Esophagus (tissue), 2 donors: ENCODE results near the gene ZNF564. TPM values are rescaled to one million over a fixed set of nuclear protein-coding genes. Genes with fewer than 3 reads are reported as not detected.
A peak's percentile ranks its signal among the peaks of the same experiment; 100 is the strongest.

ENCODE experiments used
- H3K27ac ChIP-seq, 2 donors: one replicate each; pipeline ENCODE4 v1.5.1; 2013; ENCODE audit warnings: low read depth in 2 of 2, mild to moderate bottlenecking in 2 of 2, inconsistent platforms in 1 of 2, low read length in 1 of 2, moderate library complexity in 1 of 2
- H3K27me3 ChIP-seq, 2 donors: one replicate each; pipeline ENCODE4 v1.6.1; 2013; ENCODE audit warnings: low read length in 2 of 2, control low read depth in 1 of 2, mild to moderate bottlenecking in 1 of 2; ENCODE audit not compliant: insufficient read depth in 2 of 2, control insufficient read depth in 1 of 2
- H3K36me3 ChIP-seq, 2 donors: one replicate each; pipeline ENCODE4 v1.6.1; 2013; ENCODE audit warnings: low read length in 1 of 2; ENCODE audit not compliant: control insufficient read depth in 2 of 2, insufficient read depth in 2 of 2
- H3K4me1 ChIP-seq, 2 donors: one replicate each; pipeline ENCODE4 v1.6.1; 2013; ENCODE audit warnings: low read length in 1 of 2; ENCODE audit not compliant: control insufficient read depth in 2 of 2, insufficient read depth in 2 of 2
- H3K4me3 ChIP-seq, 2 donors: one replicate each; pipeline ENCODE4 v1.5.1; 2013; ENCODE audit warnings: low read length in 2 of 2, mild to moderate bottlenecking in 2 of 2, low read depth in 1 of 2, moderate library complexity in 1 of 2
- H3K9me3 ChIP-seq, 2 donors: one replicate each; pipeline ENCODE4 v1.6.1; 2013; ENCODE audit warnings: mild to moderate bottlenecking in 2 of 2, low read depth in 1 of 2, low read length in 1 of 2, moderate library complexity in 1 of 2; ENCODE audit not compliant: control insufficient read depth in 2 of 2, insufficient read depth in 1 of 2
- WGBS, 2 donors: extraction: QIAGEN DNeasy Blood & Tissue Kit; methylation state at CpG; one replicate each; pipeline ENCODE4 v1.1.7; 2013; 5-methylcytosine and 5-hydroxymethylcytosine counted together
- polyA plus RNA-seq, 2 donors: library from polyadenylated mRNA; stranded (reverse); fragments of 200-250 nt; gene quantifications; one replicate each; pipeline ENCODE4 v1.2.3, GENCODE V29; 2013
- donor health status: healthy with polysubstance abuse.
- donor health status: Bipolar disorder and iron deficiency.

ZNF564 gene
- polyA plus RNA-seq, result 1 to 10 TPM; 2.9 to 3.8 TPM

DNA sequence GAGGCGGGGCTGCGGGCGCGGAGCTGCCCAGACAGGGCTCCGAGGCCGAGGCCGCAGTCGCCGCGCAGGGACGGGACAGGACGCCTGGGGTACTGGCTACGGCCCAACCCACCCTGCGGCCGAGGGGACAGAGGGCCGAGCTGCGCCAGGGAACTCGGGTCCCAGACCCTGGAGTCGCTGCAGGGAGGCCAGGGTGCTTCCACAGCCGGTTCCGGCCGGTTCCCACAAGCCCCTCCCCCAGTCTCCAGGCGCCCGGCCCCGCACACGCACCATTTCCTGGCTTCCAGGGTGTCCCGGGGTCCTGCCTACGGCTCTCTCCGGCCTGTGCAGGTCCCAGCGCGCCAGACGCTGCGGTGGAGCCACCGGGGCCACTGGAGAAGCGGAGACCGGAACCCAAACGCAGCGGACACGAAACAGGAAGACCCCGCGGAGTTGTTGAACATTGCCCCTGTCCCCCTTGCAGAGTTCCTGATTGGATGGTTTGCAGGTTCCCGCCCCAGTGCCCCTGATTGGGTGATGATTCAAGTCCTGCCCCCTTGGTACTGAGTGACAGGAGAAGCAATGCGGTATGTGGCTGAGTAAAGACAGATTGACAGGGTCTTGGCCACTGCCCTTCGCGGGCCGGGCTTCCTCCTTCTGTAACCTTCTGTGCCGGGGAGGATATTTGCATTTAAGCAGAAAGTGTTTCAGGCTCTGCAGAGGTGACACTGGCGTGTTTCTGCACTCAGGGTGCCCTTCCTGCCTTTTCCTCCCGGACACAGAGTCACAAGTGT lies at the start of gene ZNF564:
TSS of gene ZNF564 (minus strand) at position 423 of the 773 bp plus-strand sequence. CDS start at position 273, 150 bp downstream.
- no peaks in the 10 kb centered on the region for H3K36me3 ChIP-seq
- 0 to 1% methylated on average over 49 of the region's 49 CpGs for WGBS, 2 donors

DNA sequence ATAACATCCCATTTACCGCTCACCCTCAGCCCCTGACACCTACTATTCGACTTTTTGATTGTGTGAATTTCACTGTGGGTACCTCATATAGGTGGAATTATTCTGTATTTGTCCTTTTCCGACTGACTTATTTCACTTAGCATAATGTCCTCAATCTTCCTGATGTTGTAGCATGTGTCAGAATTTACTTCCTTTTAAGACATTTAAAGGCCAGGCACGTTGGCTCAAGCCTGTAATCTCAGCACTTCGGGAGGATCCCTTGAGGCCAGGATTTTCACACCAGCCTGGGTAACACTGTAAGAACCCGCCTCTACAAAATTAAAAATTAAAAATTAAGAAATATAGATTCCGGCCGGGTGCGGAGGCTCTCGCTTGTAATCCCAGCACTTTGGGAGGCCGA lies 46.3 kb upstream of the ZNF564 start:
- 89% methylated on average over 11 of the region's 11 CpGs for WGBS, 2 donors
- H3K27ac ChIP-seq, result no peak overlapping the region

More for the DNA sequence above, at the start of gene ZNF564:
- peak within 1 kb of the TSS; percentile 98 for H3K27ac ChIP-seq
- peaks cover 3% of the 10 kb centered on the region in 2 donors for H3K4me1 ChIP-seq
- no peaks in the 10 kb centered on the region for H3K27me3 ChIP-seq
- H3K9me3 ChIP-seq, result no peaks in the 10 kb centered on the region
- peak within 1 kb of the TSS; percentile 89 to 95 for H3K4me3 ChIP-seq

DNA sequence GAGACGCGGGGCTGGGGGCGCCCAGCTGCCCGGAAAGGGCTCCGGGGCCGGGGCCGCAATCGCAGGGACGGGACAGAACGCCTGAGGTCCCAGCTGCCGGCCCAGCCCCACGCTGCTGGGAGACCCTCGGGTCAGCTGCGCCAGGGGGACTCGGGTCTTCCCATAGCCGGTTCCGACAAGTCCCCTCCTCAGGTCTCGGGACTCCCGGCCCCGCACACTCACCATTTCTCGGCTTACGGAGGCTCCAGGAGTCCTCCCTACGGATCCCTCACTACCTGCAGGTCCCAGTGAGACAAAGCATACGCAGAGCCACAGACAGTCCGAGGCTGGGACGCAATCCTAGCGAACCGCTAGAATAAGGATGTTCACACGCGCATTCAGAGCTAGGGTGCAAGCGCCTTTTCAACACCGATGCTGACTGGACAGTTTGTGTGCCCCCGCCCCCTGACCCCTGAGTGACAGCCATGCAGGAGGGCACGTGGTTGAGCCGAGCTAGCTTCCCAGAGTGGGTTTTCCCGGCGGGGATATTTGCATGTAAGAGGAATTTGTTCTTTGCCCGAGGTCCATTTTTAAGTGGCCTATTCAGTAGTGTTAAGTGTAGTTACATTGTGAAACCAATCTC lies 45.8 kb upstream of the ZNF564 start:
- WGBS, 2 donors, result 76 to 81% methylated on average over 38 of the region's 38 CpGs
- H3K27ac ChIP-seq, result no peak overlapping the region
- H3K36me3 ChIP-seq, result peaks cover 0 to 15% of the 10 kb centered on the region in 2 donors

More for the DNA sequence above, 46.3 kb upstream of the ZNF564 start:
- H3K36me3 ChIP-seq, result peaks cover 0 to 15% of the 10 kb centered on the region in 2 donors
- H3K4me1 ChIP-seq, result no peaks in the 10 kb centered on the region
- H3K9me3 ChIP-seq, result no peaks in the 10 kb centered on the region
- H3K27me3 ChIP-seq, result no peaks in the 10 kb centered on the region
- no peak overlapping the region for H3K4me3 ChIP-seq

DNA sequence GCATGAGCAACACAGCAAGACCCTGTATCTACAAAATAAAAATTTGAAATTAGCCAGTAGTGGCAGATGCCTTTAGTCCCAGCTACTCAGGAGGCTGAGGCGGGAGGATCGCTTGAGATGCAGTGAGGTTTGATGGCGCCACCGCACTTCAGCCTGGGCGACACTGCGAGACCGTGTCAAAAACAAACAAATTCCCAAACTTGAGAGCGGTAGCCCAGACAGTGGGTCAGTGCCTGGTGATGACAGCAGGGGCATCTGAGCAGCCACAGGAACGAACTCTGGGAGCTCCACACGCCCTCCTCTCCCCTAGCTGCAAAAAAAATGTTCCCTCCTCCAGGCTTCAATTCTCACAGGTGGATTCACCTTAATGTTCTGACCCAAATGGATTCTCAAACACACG lies 45.2 kb upstream of the ZNF564 start:
- Histone ChIP-seq H3K27ac (no peak overlapping the region), H3K4me3 (no peak overlapping the region), H3K9me3 (no peaks in the 10 kb centered on the region), H3K36me3 (peaks cover 0 to 15% of the 10 kb centered on the region in 2 donors), H3K4me1 (no peaks in the 10 kb centered on the region), H3K27me3 (no peaks in the 10 kb centered on the region)
- 94% methylated on average over 11 of the region's 11 CpGs for WGBS, 2 donors

More for the DNA sequence above, 45.8 kb upstream of the ZNF564 start:
- no peaks in the 10 kb centered on the region for H3K27me3 ChIP-seq
- H3K4me1 ChIP-seq, result no peaks in the 10 kb centered on the region
- no peak overlapping the region for H3K4me3 ChIP-seq
- H3K9me3 ChIP-seq, result no peaks in the 10 kb centered on the region

DNA sequence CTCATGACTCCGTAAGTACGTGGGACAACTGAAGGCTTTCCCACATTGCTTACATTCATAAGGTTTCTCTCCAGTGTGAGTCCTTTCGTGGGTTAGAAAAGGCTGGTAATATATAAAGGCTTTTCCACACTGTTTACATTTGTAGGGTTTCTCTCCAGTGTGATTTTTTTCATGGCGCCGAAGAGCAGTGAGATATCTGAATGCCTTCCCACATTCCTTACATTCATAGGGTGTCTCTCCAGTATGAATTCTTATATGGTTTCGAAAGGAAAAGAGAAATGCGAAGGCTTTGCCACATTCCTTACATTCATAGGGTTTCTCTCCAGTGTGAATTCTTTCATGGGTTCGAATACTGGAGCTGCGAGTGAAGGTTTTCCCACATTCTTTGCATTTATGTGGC lies 29.8 kb upstream of the ZNF564 start:
- peaks cover 11 to 20% of the 10 kb centered on the region in 2 donors for H3K36me3 ChIP-seq
- WGBS, 2 donors, result 88 to 98% methylated on average over 9 of the region's 9 CpGs

DNA sequence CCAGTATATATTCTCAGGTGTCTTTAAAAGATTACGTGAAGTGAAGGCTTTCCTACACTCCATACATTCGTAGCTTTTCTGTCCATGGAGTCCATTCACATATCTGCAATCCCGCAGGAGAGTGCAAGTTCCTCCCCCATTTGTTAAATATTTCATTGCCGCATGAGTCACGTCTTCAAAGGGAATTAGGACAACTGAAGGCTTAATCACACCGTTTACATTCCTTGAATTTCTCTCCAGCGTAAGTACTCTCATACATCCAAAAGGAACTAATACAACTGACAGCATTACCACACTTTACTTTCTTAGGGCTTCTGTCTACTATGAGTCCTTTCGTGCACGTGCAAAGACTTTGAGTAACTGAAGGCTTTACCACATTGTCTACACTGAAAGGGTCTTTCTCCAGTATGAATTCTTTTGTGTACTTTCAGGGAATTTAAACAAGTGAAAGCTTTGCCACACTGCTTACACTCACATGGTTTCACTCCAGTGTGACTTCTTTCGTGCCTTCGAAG lies 29.0 kb upstream of the ZNF564 start:
- Histone ChIP-seq H3K4me1 (no peaks in the 10 kb centered on the region), H3K27me3 (no peaks in the 10 kb centered on the region), H3K9me3 (peaks cover 0 to 22% of the 10 kb centered on the region in 2 donors), H3K36me3 (peaks cover 11 to 20% of the 10 kb centered on the region in 2 donors), H3K4me3 (no peak overlapping the region), H3K27ac (no peak overlapping the region)
- whole genome bisulfite sequencing, 2 donors, result 85% methylated on average over 11 of the region's 11 CpGs

More for the DNA sequence above, 29.8 kb upstream of the ZNF564 start:
- peaks cover 0 to 22% of the 10 kb centered on the region in 2 donors for H3K9me3 ChIP-seq
- no peaks in the 10 kb centered on the region for H3K4me1 ChIP-seq
- H3K27me3 ChIP-seq, result no peaks in the 10 kb centered on the region
- no peak overlapping the region for H3K4me3 ChIP-seq
- no peak overlapping the region for H3K27ac ChIP-seq

DNA sequence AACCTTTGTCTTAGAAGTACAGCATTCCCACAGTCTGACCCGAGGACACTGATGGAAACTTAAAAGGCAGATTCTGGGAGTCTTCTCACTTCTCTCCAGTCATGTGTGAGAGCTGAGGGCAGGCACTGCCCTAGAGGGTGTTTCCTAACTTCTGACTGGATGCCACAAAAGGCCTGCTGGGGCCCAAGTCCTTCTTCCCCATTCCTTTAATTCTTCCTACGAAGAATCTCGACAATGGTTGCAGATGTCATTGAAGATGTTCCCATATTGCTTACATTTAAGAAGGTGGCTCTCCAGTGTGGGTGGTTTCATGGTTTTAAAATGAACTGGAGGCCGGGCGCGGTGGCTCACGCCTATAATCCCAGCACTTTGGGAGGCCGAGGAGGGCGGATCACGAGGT lies 27.4 kb upstream of the ZNF564 start:
- Histone ChIP-seq H3K36me3 (peaks cover 11 to 20% of the 10 kb centered on the region in 2 donors), H3K9me3 (peaks cover 0 to 22% of the 10 kb centered on the region in 2 donors), H3K27me3 (no peaks in the 10 kb centered on the region), H3K27ac (no peak overlapping the region), H3K4me3 (no peak overlapping the region), H3K4me1 (no peaks in the 10 kb centered on the region)
- 97 to 98% methylated on average over 10 of the region's 10 CpGs for WGBS, 2 donors

DNA sequence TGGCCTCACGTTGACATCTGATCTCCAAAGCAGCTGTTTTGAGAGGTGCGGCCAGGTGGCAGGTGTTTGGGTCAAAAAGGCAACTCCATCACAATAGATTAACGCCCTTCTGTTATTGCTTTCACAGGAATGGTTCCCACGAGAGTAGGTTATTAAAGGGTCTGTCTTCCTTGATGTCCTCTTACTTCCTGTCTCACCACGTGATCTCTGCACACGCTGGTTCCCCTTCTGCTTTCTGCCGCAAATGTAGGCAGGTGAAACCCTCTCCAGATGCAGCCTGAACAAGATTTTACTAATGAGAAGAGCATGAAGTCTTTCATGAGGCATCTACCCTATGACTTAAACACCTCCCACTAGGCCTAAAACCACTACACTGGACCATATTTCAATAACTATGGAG lies 22.8 kb upstream of the ZNF564 start:
- Histone ChIP-seq H3K27me3 (no peaks in the 10 kb centered on the region), H3K27ac (no peak overlapping the region), H3K36me3 (peaks cover 0 to 4% of the 10 kb centered on the region in 2 donors), H3K4me1 (no peaks in the 10 kb centered on the region), H3K4me3 (no peak overlapping the region), H3K9me3 (peaks cover 0 to 11% of the 10 kb centered on the region in 2 donors)
- 56 to 68% methylated on average over 7 of the region's 7 CpGs for WGBS, 2 donors

DNA sequence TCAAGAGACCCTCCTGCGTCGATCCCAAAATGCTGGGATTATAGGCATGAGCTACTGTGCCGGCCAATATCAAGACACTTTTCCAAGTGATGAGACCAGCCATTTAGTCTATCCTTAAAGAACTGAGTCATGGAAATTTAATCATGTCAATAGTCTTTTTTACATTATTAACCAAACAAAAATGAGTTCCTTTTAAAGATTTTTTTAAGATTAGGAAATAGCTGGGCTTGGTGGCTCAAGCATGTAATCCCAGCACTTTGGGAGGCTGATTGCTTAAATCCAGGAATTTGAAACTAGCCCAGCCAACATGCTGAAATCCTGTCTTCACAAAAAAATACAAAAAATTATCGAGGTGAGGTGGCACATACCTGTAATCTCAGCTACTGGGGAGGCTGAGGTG lies 16.7 kb upstream of the ZNF564 start:
- Histone ChIP-seq H3K36me3 (no peaks in the 10 kb centered on the region), H3K27ac (no peak overlapping the region), H3K4me1 (no peaks in the 10 kb centered on the region), H3K4me3 (no peak overlapping the region), H3K27me3 (no peaks in the 10 kb centered on the region), H3K9me3 (no peaks in the 10 kb centered on the region)
- 88 to 89% methylated on average over 4 of the region's 4 CpGs for WGBS, 2 donors
